CD4-positive, alpha-beta T cell treated with Interferon alpha-2 for 1 hour (primary cell): ENCODE measurements around the gene NDUFA12.
"Not testable (repeated sequence)": the region's sequence is repeated elsewhere in the genome, so short reads cannot be mapped to it uniquely, and the experiment has no call there.

Experiments
- DNase-seq, 2 donors: peaks; one replicate each; pipeline ENCODE4 v3.0.0-alpha.2; 2020 to 2022

Gene NDUFA12

GRCh38 chr12:95003213-95003920 lies at the start of gene NDUFA12:
Gene NDUFA12 (minus strand): TSS chr12:95003697. CDS start chr12:95003680, 17 bp downstream.
- DNase-seq: peak; percentile 94 to 95

GRCh38 chr12:95051241-95051640 lies 47.7 kb upstream of the NDUFA12 start:
- no peak for DNase-seq

- DNase-seq: no peak
Observed at GRCh38 chr12:95037906-95038305, 34.4 kb upstream of the NDUFA12 start.

GRCh38 chr12:95034750-95035149 lies 31.3 kb upstream of the NDUFA12 start:
- DNase-seq: no peak

GRCh38 chr12:95022477-95022876 lies 19.0 kb upstream of the NDUFA12 start:
- DNase-seq: no peak

- DNase-seq: no peak
Observed at GRCh38 chr12:95017482-95017881, 14.0 kb upstream of the NDUFA12 start.

GRCh38 chr12:95016120-95016519 lies 12.6 kb upstream of the NDUFA12 start:
- DNase-seq: no peak

GRCh38 chr12:95014554-95014953 lies 11.1 kb upstream of the NDUFA12 start:
- DNase-seq: no peak

GRCh38 chr12:95006206-95006605 lies 2.7 kb upstream of the NDUFA12 start:
- no peak for DNase-seq

- DNase-seq: no peak
Observed at GRCh38 chr12:95004610-95005009, 1.1 kb upstream of the NDUFA12 start.

- no peak for DNase-seq
Observed at GRCh38 chr12:95003921-95004272, 400 bp upstream of the NDUFA12 start.

GRCh38 chr12:95002754-95003153 lies 743 bp downstream of the NDUFA12 start:
- DNase-seq: no peak

- no peak for DNase-seq
Observed at GRCh38 chr12:94998326-94998725, 5.2 kb downstream of the NDUFA12 start.

GRCh38 chr12:94997726-94998125 lies 5.8 kb downstream of the NDUFA12 start:
- DNase-seq: no peak

GRCh38 chr12:94997061-94997460 lies 6.4 kb downstream of the NDUFA12 start:
- DNase-seq: no peak

- DNase-seq: no peak
Observed at GRCh38 chr12:94994312-94994711, 9.2 kb downstream of the NDUFA12 start.

GRCh38 chr12:94993855-94994254 lies 9.6 kb downstream of the NDUFA12 start:
- DNase-seq: not testable (repeated sequence)

- DNase-seq: no peak
Observed at GRCh38 chr12:94990222-94990621, 13.3 kb downstream of the NDUFA12 start.

- peak; percentile 35 to 37 for DNase-seq
Observed at GRCh38 chr12:94988471-94988870, 15.0 kb downstream of the NDUFA12 start.

- DNase-seq: peak in 1 of 2 donors; percentile 45
Observed at GRCh38 chr12:94987801-94988200, 15.7 kb downstream of the NDUFA12 start.

GRCh38 chr12:94987076-94987669 lies 16.3 kb downstream of the NDUFA12 start:
- no peak for DNase-seq

- DNase-seq: not testable (repeated sequence)
Observed at GRCh38 chr12:94985099-94985498, 18.4 kb downstream of the NDUFA12 start.

GRCh38 chr12:94983321-94983720 lies 20.2 kb downstream of the NDUFA12 start:
- no peak for DNase-seq

GRCh38 chr12:94982456-94982855 lies 21.0 kb downstream of the NDUFA12 start:
- DNase-seq: no peak

GRCh38 chr12:94980577-94980976 lies 22.9 kb downstream of the NDUFA12 start:
- peak in 1 of 2 donors; percentile 32 for DNase-seq
